Measurements from ENCODE around the gene CYP24A1.

The CYP24A1 gene

GRCh38 chr20:54201268-54201846, 27.6 kb upstream of the CYP24A1 start:
- no peak for DNase-seq

DNA sequence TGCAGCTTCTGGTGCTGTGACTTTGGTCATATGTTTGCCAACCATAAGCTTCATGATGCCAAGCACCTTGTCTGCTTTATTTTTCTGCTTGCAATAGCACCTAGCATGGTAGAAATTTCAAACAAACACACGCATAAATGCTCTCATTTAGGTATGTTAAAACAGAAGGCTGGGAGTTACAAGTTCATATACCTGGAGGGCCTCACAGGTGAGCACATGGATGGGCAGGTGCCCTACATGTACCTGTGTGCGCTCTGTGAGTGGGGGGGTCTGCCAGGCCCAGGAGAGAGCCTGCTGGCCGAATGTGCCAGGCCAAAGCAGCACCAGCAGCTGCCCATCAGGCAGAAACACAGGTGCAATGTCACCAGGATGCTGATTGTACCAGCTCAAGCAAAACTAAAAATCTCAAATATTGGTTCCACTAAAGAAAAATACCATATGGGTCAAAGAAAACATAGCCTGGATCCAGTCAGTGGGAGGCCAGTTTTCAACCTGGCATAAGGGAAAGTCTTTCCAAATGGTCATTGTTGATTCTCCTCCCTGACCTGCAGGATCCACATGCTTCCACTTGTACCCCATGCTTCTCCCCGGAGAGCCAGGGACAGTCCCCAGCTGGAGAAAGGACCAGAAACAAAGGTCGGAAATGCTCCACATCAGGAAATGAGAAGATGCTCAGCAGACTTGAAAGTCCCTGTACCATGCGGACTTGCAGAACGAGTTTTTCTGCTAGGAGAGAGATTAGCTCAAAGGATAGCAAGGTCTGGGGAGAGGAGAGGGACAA, 26.9 kb upstream of the CYP24A1 start:
- no peak for DNase-seq

DNA sequence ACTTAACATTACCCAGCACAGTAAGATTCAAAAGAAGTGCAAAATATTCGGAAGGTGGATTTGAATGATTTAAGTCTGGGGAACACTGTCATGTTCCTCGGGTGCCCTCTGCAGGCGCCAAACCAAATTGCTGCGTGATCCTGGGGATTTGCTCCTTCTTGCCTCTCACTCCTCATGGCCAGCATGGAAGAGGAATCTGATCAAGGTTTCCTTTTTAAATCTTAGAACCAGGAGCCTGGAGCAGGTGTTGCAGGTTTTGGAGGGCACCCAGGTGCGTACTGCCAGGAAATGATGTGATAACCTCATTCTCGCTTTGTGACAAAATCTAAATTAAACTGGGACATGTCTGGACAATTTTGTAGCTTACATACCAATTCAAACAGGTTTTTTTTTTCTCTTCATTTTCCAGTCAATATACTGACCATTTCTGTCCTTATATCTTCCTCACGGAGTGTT, 26.0 kb upstream of the CYP24A1 start:
- DNase-seq = peak; percentile 34

GRCh38 chr20:54199283-54199682, 25.5 kb upstream of the CYP24A1 start:
- no peak for DNase-seq

- no peak for DNase-seq
Measured at GRCh38 chr20:54197621-54198604, 24.1 kb upstream of the CYP24A1 start.

- DNase-seq = no peak
Measured at GRCh38 chr20:54195483-54196472, 22.0 kb upstream of the CYP24A1 start.

DNA sequence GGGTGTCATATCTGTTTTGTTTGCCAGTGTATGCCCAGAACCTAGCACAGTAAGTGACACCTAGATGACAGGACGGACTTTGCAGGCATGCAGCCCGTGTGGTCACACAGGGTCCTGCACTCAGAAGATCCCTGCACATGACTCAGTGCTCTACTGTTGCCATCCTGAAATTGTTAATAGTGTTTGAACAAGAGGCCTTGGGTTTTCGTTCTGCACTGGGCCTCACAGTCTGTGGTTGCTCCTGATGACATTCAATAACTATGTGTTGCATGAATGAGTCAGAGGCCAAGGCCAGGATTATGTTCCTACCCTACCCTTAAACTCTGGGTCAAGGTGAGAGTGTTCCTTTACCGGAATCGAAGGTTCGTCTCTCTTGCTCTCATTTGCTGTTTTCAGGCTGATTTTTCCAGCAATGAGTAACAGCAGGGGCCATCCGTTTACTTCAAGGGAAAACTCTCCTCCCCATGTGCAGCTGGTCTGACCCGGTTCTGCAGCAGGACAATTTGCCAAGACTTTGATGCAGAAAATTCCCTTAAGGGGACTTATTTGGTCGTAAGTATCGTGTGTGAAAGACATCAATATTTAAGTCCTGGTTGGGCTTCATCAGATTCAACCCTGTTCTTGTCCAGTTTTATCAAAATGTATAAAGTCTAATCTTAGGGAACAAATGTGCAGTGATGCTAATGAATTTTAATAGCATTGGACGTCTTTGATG, 21.1 kb upstream of the CYP24A1 start:
- DNase-seq = no peak

DNA sequence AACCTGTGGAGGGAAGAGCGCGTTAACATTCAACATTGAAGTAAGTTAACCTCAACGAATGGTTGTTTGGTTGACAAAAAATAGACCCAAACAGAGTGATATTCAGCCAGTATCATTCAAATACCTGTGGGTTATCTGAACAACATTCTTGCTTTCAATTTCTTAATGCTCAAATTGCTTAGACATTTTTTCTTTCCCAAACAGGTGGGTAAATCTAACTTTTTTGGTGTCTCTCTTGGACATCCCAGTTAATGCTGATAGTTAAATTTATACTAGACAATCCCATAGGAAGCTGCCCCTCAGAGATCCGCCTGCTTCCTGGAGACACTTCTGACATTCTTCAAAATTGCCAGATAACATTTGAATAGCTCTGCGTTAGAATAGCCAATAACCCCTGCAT, 20.0 kb upstream of the CYP24A1 start:
- no peak for DNase-seq

GRCh38 chr20:54190217-54190616, 16.4 kb upstream of the CYP24A1 start:
- no peak for DNase-seq

- DNase-seq = no peak
Measured at GRCh38 chr20:54189630-54190029, 15.8 kb upstream of the CYP24A1 start.

GRCh38 chr20:54188132-54188849, 14.5 kb upstream of the CYP24A1 start:
- DNase-seq = no peak

GRCh38 chr20:54184904-54185626, 11.3 kb upstream of the CYP24A1 start:
- no peak for DNase-seq

- no peak for DNase-seq
Measured at GRCh38 chr20:54184071-54184470, 10.3 kb upstream of the CYP24A1 start.

DNA sequence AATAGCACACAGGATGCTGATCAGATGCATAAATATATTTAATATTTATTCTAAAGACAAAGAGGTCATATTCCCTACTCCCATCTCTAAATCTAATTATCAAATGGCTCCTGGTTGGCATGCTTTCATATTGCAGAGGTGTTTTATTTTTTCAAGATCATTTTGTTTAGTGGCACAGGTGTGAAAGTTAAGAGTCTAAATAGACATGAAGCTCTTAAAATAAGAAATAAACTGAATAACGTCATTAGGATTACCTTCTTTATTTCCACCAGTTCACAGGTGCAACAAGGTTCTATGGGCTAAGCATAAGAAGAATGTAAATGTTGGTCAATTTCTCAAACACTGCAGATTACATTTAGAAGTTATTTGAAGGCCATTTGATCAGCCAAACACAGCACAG, 7.1 kb upstream of the CYP24A1 start:
- DNase-seq = no peak

GRCh38 chr20:54179946-54180345, 6.2 kb upstream of the CYP24A1 start:
- DNase-seq = no peak

DNA sequence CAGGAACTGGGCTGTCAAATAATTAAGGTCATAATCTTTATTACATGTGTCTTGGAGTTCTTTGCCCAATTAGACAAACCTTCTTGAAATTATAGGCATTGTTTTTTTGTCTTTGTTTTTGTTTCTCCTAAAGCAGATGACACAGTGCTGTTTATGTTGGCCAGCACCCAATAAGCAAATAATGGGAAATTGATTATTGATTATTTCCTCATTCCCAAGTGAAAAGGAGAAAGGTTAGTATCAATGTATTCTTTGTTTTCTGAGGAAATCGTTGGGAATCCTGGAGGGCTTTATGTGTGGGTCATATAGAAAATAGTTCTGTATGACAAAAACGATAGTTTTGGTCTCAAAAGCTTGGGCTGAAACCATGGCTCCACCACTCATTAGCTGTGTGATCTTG, 4.5 kb upstream of the CYP24A1 start:
- DNase-seq = no peak

- DNase-seq = no peak
Measured at GRCh38 chr20:54177378-54177777, 3.6 kb upstream of the CYP24A1 start.

DNA sequence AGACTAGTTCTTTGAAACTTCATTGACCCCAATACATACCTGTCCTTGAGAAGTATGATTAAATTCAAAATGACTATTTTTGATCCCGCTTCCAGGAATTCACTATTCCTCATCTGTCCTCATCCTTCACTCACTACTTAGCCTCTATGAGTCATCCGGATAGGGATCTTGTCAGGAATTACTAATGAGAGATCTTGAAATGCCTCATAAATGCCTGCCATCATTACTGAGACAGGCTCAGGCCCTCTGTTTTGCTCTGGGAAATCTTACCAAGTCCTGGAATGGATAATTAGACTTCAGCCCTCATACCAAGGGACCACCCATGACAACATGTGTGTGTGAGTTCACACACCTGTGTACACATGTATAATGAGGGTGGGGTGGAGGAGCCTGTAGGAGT, 2.8 kb upstream of the CYP24A1 start:
- no peak for DNase-seq

DNA sequence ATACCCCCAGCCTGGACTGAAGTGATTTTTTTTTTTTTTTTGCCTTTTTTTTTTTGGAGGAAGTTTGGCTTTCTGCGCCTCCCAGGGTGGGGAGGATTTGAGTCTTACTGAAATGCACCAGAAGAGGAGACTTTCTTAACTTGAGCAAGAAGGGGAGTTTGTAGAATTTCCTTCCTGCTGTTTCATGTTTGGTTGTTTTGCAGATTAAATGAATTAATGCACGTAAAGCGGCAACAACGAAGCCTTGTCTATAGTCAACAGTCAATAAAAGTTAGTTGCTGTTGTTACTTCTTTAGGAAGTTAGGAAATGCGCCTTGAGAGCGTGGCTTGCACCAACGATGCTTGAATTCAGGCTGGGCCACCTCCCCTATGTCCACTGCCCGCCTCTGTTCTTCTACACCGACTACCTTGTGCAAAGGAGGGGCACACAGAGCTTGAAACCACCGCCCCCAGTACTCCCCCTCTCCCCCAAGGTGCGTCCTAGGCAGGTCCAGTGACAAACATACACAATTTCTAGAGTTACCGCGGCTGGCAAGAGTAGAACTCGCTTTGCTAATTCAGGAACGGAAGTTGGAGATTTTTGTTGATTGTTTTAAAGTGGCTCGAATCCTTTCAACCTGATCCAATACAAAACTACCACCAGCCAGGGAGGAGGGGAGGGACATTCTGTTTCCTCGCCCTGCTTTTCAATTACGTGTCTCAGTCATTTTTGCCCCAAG, 830 bp upstream of the CYP24A1 start:
- DNase-seq = no peak

Measured in NCI-H2107 (cell line).